ENCODE results near the gene SPSB3. TPM values are rescaled to one million over a fixed set of nuclear protein-coding genes. Genes with fewer than 3 reads are reported as not detected.
A peak's percentile ranks its signal among the peaks of the same experiment; 100 is the strongest.

Gene SPSB3
- total RNA-seq, 2 donors from 2014 or later: 28.0 to 28.1 TPM

- WGBS, 2 experiments (ENCODE audit: insufficient coverage in 1 of 2, insufficient read length in 1 of 2): 94 to 95% methylated on average over 13 to 18 of the region's 18 CpGs
- no peaks in the 10 kb centered on the region for H3K27me3 ChIP-seq (ENCODE audit: control insufficient read depth, insufficient read depth, low read length, poor library complexity, severe bottlenecking)
- Mint-ChIP-seq H3K9me3 (no peaks in the 10 kb centered on the region), H3K27me3 (ENCODE audit: insufficient read depth) (no peaks in the 10 kb centered on the region), H3K4me1 (no peaks in the 10 kb centered on the region), H3K27ac (peak overlapping the region; percentile 17), H3K4me3 (no peak overlapping the region), H3K36me3 (ENCODE audit: low read depth) (peaks cover 21% of the 10 kb centered on the region)
- no peak overlapping the region for H3K27ac ChIP-seq (ENCODE audit: low read depth, low read length)
- no peak for DNase-seq
- no peaks in the 10 kb centered on the region for H3K9me3 ChIP-seq (ENCODE audit: control insufficient read depth, low read length)
- peaks cover 13% of the 10 kb centered on the region for H3K36me3 ChIP-seq (ENCODE audit: control insufficient read depth, insufficient read depth, low read length)
- no peak for TF ChIP-seq CTCF (conservative IDR thresholded peaks at IDR 0.05)
- no peak overlapping the region for H3K4me3 ChIP-seq (ENCODE audit: low read length)
- H3K4me1 ChIP-seq (ENCODE audit: control insufficient read depth, insufficient read depth, low read length): no peaks in the 10 kb centered on the region
- no peak overlapping the region for H3K9ac ChIP-seq (ENCODE audit: extremely low read depth, low read length, poor library complexity, severe bottlenecking)
These were observed 23.4 kb downstream of the SPSB3 start for GRCh38 chr16:1758923-1759322.

DNA sequence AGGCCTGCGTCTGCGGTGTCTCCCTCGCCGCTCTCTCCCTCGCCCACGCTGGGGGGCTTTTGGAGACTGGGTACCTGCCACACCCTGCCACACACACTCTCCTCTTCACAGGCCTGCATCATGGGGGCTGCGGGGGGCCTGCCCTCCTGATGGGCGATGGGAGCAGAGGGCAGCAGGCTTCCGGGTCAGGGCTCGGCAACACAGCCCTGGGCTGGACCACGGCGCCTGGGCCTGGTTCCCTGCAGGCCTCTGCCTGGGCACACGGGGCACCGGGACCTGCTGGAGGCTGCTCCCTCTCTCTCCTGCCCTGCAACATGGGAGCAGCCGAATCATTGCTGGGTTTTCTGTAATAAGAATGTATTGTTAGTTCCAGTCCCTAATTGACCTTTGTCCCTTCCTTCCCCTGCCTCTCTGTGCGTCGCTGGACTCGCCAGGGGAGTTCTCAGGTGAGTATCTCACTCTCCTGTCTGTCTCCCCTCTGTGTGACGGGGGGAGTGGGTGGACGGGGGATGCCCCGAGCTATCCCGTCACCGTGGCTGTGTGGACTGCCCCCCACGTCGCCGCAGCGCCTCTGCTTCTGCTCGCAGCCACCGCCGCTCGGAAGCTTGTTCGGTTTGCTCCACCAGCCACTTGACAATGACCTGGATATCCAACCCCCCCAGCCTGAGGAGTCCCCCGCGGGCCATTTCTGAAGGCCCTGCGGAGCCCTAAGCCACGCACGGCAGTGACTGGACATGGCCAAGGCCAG lies 24.5 kb downstream of the SPSB3 start:
- no peaks in the 10 kb centered on the region for H3K27me3 ChIP-seq (ENCODE audit: control insufficient read depth, insufficient read depth, low read length, poor library complexity, severe bottlenecking)
- Mint-ChIP-seq H3K4me3 (no peak overlapping the region), H3K27me3 (ENCODE audit: insufficient read depth) (no peaks in the 10 kb centered on the region), H3K4me1 (no peaks in the 10 kb centered on the region), H3K9me3 (no peaks in the 10 kb centered on the region), H3K27ac (no peak overlapping the region), H3K36me3 (ENCODE audit: low read depth) (peaks cover 24% of the 10 kb centered on the region)
- no peak for TF ChIP-seq CTCF (conservative IDR thresholded peaks at IDR 0.05)
- H3K4me3 ChIP-seq (ENCODE audit: low read length): no peak overlapping the region
- H3K4me1 ChIP-seq (ENCODE audit: control insufficient read depth, insufficient read depth, low read length): no peaks in the 10 kb centered on the region
- no peak overlapping the region for H3K27ac ChIP-seq (ENCODE audit: low read depth, low read length)
- no peak for DNase-seq
- H3K9me3 ChIP-seq (ENCODE audit: control insufficient read depth, low read length): no peaks in the 10 kb centered on the region
- peaks cover 15% of the 10 kb centered on the region for H3K36me3 ChIP-seq (ENCODE audit: control insufficient read depth, insufficient read depth, low read length)
- WGBS, 2 experiments (ENCODE audit: insufficient coverage in 1 of 2, insufficient read length in 1 of 2): 93 to 94% methylated on average over 10 to 36 of the region's 37 CpGs
- no peak overlapping the region for H3K9ac ChIP-seq (ENCODE audit: extremely low read depth, low read length, poor library complexity, severe bottlenecking)

DNA sequence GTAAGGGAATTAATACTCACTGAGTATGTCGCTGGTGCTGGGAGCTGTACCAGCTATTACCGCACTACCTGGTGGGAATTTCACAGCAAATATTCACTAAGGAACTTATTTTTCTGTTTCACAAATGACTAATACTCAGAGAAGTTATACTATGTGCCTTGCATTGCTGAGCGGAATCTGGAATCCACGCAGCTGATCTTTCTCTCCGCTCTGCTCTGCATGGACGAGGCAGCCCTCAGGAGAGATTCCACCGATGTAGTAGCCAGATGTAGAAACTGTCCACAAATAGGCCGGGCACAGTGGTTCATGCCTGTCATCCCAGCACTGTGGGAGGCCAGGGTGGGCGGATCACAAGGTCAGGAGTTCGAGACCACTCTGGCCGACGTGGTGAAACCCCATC lies 28.2 kb downstream of the SPSB3 start:
- H3K27me3 ChIP-seq (ENCODE audit: control insufficient read depth, insufficient read depth, low read length, poor library complexity, severe bottlenecking): no peaks in the 10 kb centered on the region
- TF ChIP-seq CTCF (conservative IDR thresholded peaks at IDR 0.05): no peak
- H3K4me1 ChIP-seq (ENCODE audit: control insufficient read depth, insufficient read depth, low read length): no peaks in the 10 kb centered on the region
- H3K9me3 Mint-ChIP-seq: no peaks in the 10 kb centered on the region
- no peak for DNase-seq
- H3K4me3 ChIP-seq (ENCODE audit: low read length): no peak overlapping the region
- no peaks in the 10 kb centered on the region for H3K27me3 Mint-ChIP-seq (ENCODE audit: insufficient read depth)
- no peak overlapping the region for H3K27ac ChIP-seq (ENCODE audit: low read depth, low read length)
- H3K9ac ChIP-seq (ENCODE audit: extremely low read depth, low read length, poor library complexity, severe bottlenecking): no peak overlapping the region
- H3K9me3 ChIP-seq (ENCODE audit: control insufficient read depth, low read length): no peaks in the 10 kb centered on the region
- peaks cover 36% of the 10 kb centered on the region for H3K36me3 Mint-ChIP-seq (ENCODE audit: low read depth)
- H3K4me3 Mint-ChIP-seq: no peak overlapping the region
- peaks cover 32% of the 10 kb centered on the region for H3K36me3 ChIP-seq (ENCODE audit: control insufficient read depth, insufficient read depth, low read length)
- 93 to 95% methylated on average over 8 to 12 of the region's 12 CpGs for WGBS, 2 experiments (ENCODE audit: insufficient coverage in 1 of 2, insufficient read length in 1 of 2)
- H3K27ac Mint-ChIP-seq: no peak overlapping the region
- no peaks in the 10 kb centered on the region for H3K4me1 Mint-ChIP-seq

All from endodermal cell (in vitro differentiated cells).